ENCODE results near the gene SDC1.

SDC1 gene

GRCh38 chr2:20167356-20167755 lies 57.6 kb downstream of the SDC1 start:
- no peaks in the 10 kb centered on the region for H3K27me3 ChIP-seq (ENCODE audit: insufficient read depth, poor library complexity, severe bottlenecking)
- H3K9me3 ChIP-seq (ENCODE audit: severe bottlenecking) = no peaks in the 10 kb centered on the region
- H3K4me3 ChIP-seq (ENCODE audit: severe bottlenecking) = no peak overlapping the region
- ATAC-seq (ENCODE audit: low read depth) (no peak), DNase-seq (ENCODE audit: low spot score) (no peak)
- TF ChIP-seq CTCF (IDR thresholded peaks at IDR 0.05; ENCODE audit: poor library complexity, severe bottlenecking) = no peak
- H3K36me3 ChIP-seq (ENCODE audit: low read depth) = no peaks in the 10 kb centered on the region
- H3K27ac ChIP-seq (ENCODE audit: poor library complexity, severe bottlenecking) = peak overlapping the region; percentile 72
- peaks cover 34% of the 10 kb centered on the region for H3K4me1 ChIP-seq (ENCODE audit: insufficient read depth, poor library complexity, severe bottlenecking)

GRCh38 chr2:20165677-20166509 lies 59.0 kb downstream of the SDC1 start:
- DNase-seq (ENCODE audit: low spot score) = no peak
- TF ChIP-seq CTCF (IDR thresholded peaks at IDR 0.05; ENCODE audit: poor library complexity, severe bottlenecking) = no peak
- no peaks in the 10 kb centered on the region for H3K36me3 ChIP-seq (ENCODE audit: low read depth)
- no peaks in the 10 kb centered on the region for H3K27me3 ChIP-seq (ENCODE audit: insufficient read depth, poor library complexity, severe bottlenecking)
- peak; percentile 6; the same call in 2 of the 3 replicates for ATAC-seq (ENCODE audit: low read depth)
- no peak overlapping the region for H3K4me3 ChIP-seq (ENCODE audit: severe bottlenecking)
- peaks cover 27% of the 10 kb centered on the region for H3K4me1 ChIP-seq (ENCODE audit: insufficient read depth, poor library complexity, severe bottlenecking)
- peak overlapping the region; percentile 72 for H3K27ac ChIP-seq (ENCODE audit: poor library complexity, severe bottlenecking)
- H3K9me3 ChIP-seq (ENCODE audit: severe bottlenecking) = no peaks in the 10 kb centered on the region

DNA sequence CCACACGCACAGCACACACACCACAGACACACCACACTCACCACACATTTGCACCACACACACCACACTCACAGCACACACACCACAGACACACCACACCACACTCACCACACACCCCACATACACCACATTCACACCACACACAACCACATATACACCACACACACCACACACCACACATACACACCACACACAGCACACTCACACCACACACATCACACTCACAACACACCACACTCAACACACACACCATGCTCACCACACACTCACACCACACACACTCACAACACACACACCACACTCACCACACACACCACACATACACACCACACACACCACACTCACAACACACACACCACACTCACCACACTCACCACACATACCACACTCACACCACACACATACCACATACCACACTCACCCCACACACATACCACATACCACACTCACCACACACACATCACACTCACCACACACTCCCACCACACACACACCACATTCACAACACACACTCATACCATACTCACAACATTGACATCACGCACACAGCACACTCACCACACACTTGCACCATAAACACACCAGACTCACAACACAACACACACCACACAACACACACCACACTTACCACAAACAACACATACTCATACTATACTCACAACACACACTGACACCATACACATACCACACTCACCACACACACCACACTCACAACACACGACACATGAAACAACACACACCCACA lies 60.0 kb downstream of the SDC1 start:
- Histone ChIP-seq H3K9me3 (ENCODE audit: severe bottlenecking) (no peaks in the 10 kb centered on the region), H3K27me3 (ENCODE audit: insufficient read depth, poor library complexity, severe bottlenecking) (no peaks in the 10 kb centered on the region), H3K4me3 (ENCODE audit: severe bottlenecking) (no peak overlapping the region), H3K36me3 (ENCODE audit: low read depth) (no peaks in the 10 kb centered on the region), H3K27ac (ENCODE audit: poor library complexity, severe bottlenecking) (peak overlapping the region; percentile 72), H3K4me1 (ENCODE audit: insufficient read depth, poor library complexity, severe bottlenecking) (peaks cover 21% of the 10 kb centered on the region)
- DNase-seq (ENCODE audit: low spot score) = no peak
- no peak for TF ChIP-seq CTCF (IDR thresholded peaks at IDR 0.05; ENCODE audit: poor library complexity, severe bottlenecking)
- ATAC-seq (ENCODE audit: low read depth) = no peak

DNA sequence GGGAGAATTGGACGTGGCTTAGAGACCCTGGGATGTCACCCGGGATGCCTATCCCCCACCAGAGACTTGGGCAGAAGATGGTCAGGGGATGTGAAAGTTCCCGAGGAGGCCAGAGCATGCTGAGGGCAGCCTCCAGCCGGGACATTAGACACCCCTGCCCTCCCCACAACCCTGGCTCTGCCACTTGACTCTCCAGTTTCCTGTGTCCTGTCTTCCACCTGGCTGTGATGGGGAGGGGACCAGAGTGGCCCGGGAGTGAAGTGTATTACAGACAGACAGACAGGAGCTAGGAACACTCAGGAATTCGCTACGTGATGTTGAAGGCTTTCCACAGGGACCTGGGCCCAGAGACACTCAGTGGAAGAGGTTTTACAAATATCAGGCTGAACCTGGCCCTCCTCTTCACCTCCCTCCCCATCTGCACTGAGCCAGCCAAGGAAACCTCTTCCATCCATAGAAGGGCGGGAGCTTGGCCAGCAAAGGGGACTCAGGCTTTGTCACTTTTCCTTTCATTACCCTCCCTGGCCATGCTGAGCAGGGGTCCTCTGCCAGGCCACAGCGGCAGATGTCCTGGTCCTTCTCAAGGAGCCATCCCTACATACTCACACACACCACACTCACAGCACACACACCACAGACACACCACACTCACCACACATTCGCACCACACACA lies 60.7 kb downstream of the SDC1 start:
- Histone ChIP-seq H3K27ac (ENCODE audit: poor library complexity, severe bottlenecking) (peak overlapping the region; percentile 72), H3K4me1 (ENCODE audit: insufficient read depth, poor library complexity, severe bottlenecking) (peaks cover 17% of the 10 kb centered on the region), H3K27me3 (ENCODE audit: insufficient read depth, poor library complexity, severe bottlenecking) (no peaks in the 10 kb centered on the region), H3K36me3 (ENCODE audit: low read depth) (no peaks in the 10 kb centered on the region), H3K4me3 (ENCODE audit: severe bottlenecking) (no peak overlapping the region), H3K9me3 (ENCODE audit: severe bottlenecking) (no peaks in the 10 kb centered on the region)
- ATAC-seq (ENCODE audit: low read depth) = peak; percentile 41; the same call in 2 of the 3 replicates
- TF ChIP-seq CTCF (IDR thresholded peaks at IDR 0.05; ENCODE audit: poor library complexity, severe bottlenecking) = no peak
- DNase-seq (ENCODE audit: low spot score) = no peak
